Body of pancreas (tissue), 4 donors: Measurements from ENCODE around the gene ABTB1.

Experiments
- POLR2A ChIP-seq, 3 donors: fragments of 450-650 bp; IDR thresholded peaks; one replicate each; pipeline ENCODE4 v1.6.1; 2016; ENCODE audit warnings: antibody characterized with exemption in 3 of 3, mild to moderate bottlenecking in 2 of 3
- TF ChIP-seq, protein P1 (sequence below), 7 experiments: fragments of 450-650 bp in 4 of 7; fragments of 200-600 bp in 3 of 7; sonication (generic) in 3 of 7; IDR thresholded peaks; one replicate each; pipeline ENCODE4 v1.5.1; 2016 to 2019; ENCODE audit warnings: antibody characterized with exemption in 7 of 7

DNA sequence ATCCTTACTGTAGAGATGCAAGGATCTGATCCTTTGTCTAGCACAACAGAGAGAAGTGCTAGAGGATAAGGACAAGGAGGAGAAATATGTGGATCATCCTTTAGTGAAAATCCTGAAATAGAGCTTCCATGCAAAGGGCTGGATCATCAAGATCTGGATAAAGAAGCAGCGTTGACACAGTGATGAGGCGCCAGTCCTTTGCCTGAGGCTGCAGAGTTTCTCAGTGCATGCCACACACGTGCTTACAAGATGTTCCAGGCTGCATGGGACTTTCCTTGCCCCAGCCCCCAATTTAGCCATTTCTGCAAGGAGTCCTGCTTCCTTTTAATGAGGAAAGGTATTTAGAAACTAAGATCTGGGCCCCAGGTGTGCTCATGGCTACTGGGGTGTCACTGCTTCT lies 7.2 kb upstream of the ABTB1 start:
- TF ChIP-seq, protein P1, sequence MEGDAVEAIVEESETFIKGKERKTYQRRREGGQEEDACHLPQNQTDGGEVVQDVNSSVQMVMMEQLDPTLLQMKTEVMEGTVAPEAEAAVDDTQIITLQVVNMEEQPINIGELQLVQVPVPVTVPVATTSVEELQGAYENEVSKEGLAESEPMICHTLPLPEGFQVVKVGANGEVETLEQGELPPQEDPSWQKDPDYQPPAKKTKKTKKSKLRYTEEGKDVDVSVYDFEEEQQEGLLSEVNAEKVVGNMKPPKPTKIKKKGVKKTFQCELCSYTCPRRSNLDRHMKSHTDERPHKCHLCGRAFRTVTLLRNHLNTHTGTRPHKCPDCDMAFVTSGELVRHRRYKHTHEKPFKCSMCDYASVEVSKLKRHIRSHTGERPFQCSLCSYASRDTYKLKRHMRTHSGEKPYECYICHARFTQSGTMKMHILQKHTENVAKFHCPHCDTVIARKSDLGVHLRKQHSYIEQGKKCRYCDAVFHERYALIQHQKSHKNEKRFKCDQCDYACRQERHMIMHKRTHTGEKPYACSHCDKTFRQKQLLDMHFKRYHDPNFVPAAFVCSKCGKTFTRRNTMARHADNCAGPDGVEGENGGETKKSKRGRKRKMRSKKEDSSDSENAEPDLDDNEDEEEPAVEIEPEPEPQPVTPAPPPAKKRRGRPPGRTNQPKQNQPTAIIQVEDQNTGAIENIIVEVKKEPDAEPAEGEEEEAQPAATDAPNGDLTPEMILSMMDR (IDR thresholded peaks at IDR 0.05) = no peak
- TF ChIP-seq POLR2A (IDR thresholded peaks at IDR 0.05) = no peak
